SJCRH30 (cell line): Measurements from ENCODE around the gene FBXW12. TPM values are rescaled to one million over a fixed set of nuclear protein-coding genes. Genes with fewer than 3 reads are reported as not detected.

Experiments
- DNase-seq, 2 experiments: peaks; one replicate each; pipeline ENCODE4 v3.0.0-alpha.2; 2015 to 2020
- H3K27ac ChIP-seq: fragments of 250-450 bp; sonication (Bioruptor Pico); 2 replicates; pipeline ENCODE4 v1.5.1; 2020; ENCODE audit warnings: mild to moderate bottlenecking, moderate library complexity
- H3K27me3 ChIP-seq: fragments of 250-450 bp; sonication (Bioruptor Pico); 2 replicates; pipeline ENCODE4 v1.5.1; 2020; ENCODE audit warnings: mild to moderate bottlenecking, moderate library complexity
- H3K36me3 ChIP-seq: fragments of 250-450 bp; sonication (Bioruptor Pico); 2 replicates; pipeline ENCODE4 v1.5.1; 2020; ENCODE audit warnings: mild to moderate bottlenecking, moderate library complexity
- H3K4me1 ChIP-seq: fragments of 250-450 bp; sonication (Bioruptor Pico); 2 replicates; pipeline ENCODE4 v1.5.1; 2020; ENCODE audit warnings: mild to moderate bottlenecking, moderate library complexity
- H3K4me3 ChIP-seq: fragments of 250-450 bp; sonication (Bioruptor Pico); 2 replicates; pipeline ENCODE4 v1.5.1; 2020; ENCODE audit warnings: mild to moderate bottlenecking, moderate library complexity
- H3K9me3 ChIP-seq: fragments of 250-450 bp; sonication (Bioruptor Pico); replicated peaks from 2 replicates; pipeline ENCODE4 v1.5.1; 2020; ENCODE audit warnings: mild to moderate bottlenecking, moderate library complexity
- total RNA-seq: library from RNA; depleted of rRNA; stranded (reverse); fragments of >200 nt; shearing (Covaris generic); gene quantifications from 2 replicates; pipeline ENCODE4 v1.2.3, GENCODE V29; 2014; rRNA removed

The FBXW12 gene
- total RNA-seq, 1 experiment from 2014 or later, result 0.30 TPM

DNA sequence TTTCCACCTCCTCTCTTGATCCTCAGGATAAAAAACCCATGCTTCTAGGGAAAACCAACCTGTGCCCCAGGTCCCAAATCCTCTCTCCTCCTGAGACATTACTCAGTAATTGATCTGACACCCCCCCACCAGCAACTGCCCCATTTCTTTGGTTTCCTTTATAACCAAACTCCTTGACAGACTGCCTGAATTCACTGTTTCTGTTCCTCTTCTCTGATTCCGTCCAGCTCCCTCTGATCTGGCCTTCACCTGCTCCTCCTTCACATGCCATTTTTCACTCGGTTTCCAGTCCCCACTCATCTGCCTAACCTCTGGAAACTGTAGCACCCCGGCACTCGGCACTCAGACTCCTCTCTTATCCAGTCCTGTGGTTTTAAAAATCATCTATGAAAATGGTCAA is 65.8 kb downstream of the FBXW12 start:
- no peak overlapping the region for H3K27ac ChIP-seq
- H3K4me1 ChIP-seq, result peaks cover 6% of the 10 kb centered on the region; the same call in 1 of the 2 replicates
- H3K36me3 ChIP-seq, result peaks cover 9% of the 10 kb centered on the region
- H3K27me3 ChIP-seq, result no peaks in the 10 kb centered on the region
- H3K9me3 ChIP-seq, result no peaks in the 10 kb centered on the region
- DNase-seq, result no peak
- H3K4me3 ChIP-seq, result no peak overlapping the region

GRCh38 chr3:48439820-48440589 is 68.0 kb downstream of the FBXW12 start, which contains the start of the genes CCDC51 and TMA7:
Gene CCDC51, minus strand, starts transcription at chr3:48440119. Its CDS starts 4,991 bp downstream, at chr3:48435128.
Gene TMA7, plus strand, starts transcription at chr3:48440257. Its CDS starts 40 bp downstream, at chr3:48440297.
- Histone ChIP-seq H3K9me3 (no peaks in the 10 kb centered on the region), H3K27me3 (no peaks in the 10 kb centered on the region), H3K4me3 (peak within 1 kb of the TSS; percentile 67), H3K27ac (peak within 1 kb of the TSS; percentile 50; the same call in 1 of the 2 replicates), H3K4me1 (peaks cover 6% of the 10 kb centered on the region; the same call in 1 of the 2 replicates), H3K36me3 (peaks cover 22% of the 10 kb centered on the region)
- peak; percentile 97 for DNase-seq

- peaks cover 22% of the 10 kb centered on the region for H3K36me3 ChIP-seq
- H3K4me1 ChIP-seq, result peaks cover 6% of the 10 kb centered on the region; the same call in 1 of the 2 replicates
- no peaks in the 10 kb centered on the region for H3K9me3 ChIP-seq
- peak overlapping the region; percentile 50; the same call in 1 of the 2 replicates for H3K27ac ChIP-seq
- no peaks in the 10 kb centered on the region for H3K27me3 ChIP-seq
- H3K4me3 ChIP-seq, result peak overlapping the region; percentile 67
- peak in 1 of 2 experiments; percentile 32 for DNase-seq
Observed at GRCh38 chr3:48440590-48440958, 68.6 kb downstream of the FBXW12 start.

DNA sequence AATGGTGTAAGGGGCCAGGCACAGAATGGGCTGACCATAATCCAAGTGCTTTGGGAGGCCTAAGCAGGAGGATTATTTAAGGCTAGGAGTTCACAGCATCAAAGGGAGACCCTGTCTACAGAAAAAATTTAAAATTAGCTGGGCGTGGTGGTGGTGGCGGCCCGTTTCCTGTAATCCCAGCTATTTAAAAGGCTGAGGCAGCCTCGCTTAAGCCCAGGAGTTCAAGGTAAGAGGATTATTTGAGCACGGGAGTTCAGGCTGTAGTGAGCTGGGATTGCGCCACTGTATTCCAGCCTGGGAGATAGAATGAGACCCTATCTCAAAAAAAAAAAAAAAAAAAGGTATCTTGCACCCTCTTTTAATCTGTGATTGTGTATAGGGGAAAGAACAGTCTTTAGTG is 69.9 kb downstream of the FBXW12 start:
- Histone ChIP-seq H3K27me3 (no peaks in the 10 kb centered on the region), H3K4me1 (peaks cover 6% of the 10 kb centered on the region; the same call in 1 of the 2 replicates), H3K9me3 (no peaks in the 10 kb centered on the region), H3K36me3 (peaks cover 22% of the 10 kb centered on the region), H3K4me3 (no peak overlapping the region), H3K27ac (no peak overlapping the region)
- no peak for DNase-seq

Other genes with a start within 250 kb of the FBXW12 start
- gene CDC25A, start 183.8 kb upstream of the FBXW12 start, total RNA-seq, result 83.1 and 92.0 TPM in 2 replicates
- gene CAMP, start 148.7 kb upstream of the FBXW12 start, total RNA-seq, result 0.45 and 0.48 TPM in 2 replicates
- 9.8 and 9.9 TPM in 2 replicates for gene ZNF589, start 131.1 kb upstream of the FBXW12 start, total RNA-seq
- 28.2 and 30.9 TPM in 2 replicates for gene NME6, start 70.9 kb upstream of the FBXW12 start, total RNA-seq
- gene SPINK8, start 38.6 kb upstream of the FBXW12 start, total RNA-seq, result not detected in 2 replicates
- 23.4 and 45.0 TPM in 2 replicates for gene PLXNB1, start 57.9 kb downstream of the FBXW12 start, total RNA-seq
- gene CCDC51, start 67.9 kb downstream of the FBXW12 start, total RNA-seq, result 11.3 and 12.0 TPM in 2 replicates
- gene TMA7, start 68.0 kb downstream of the FBXW12 start, total RNA-seq, result 491 and 498 TPM in 2 replicates
- 12.4 and 12.8 TPM in 2 replicates for gene ATRIP, start 74.5 kb downstream of the FBXW12 start, total RNA-seq
- gene SHISA5, start 132.0 kb downstream of the FBXW12 start, total RNA-seq, result 74.9 and 78.1 TPM in 2 replicates
- gene PFKFB4, start 184.6 kb downstream of the FBXW12 start, total RNA-seq, result 8.0 and 8.3 TPM in 2 replicates
- gene UCN2, start 191.6 kb downstream of the FBXW12 start, total RNA-seq, result 0.14 TPM in 1 of 2 replicates, not detected in the other
- 1.5 and 2.0 TPM in 2 replicates for gene COL7A1, start 223.1 kb downstream of the FBXW12 start, total RNA-seq
- 137 and 162 TPM in 2 replicates for gene UQCRC1, start 237.4 kb downstream of the FBXW12 start, total RNA-seq
- not detected in 2 replicates for gene TMEM89, start 249.6 kb downstream of the FBXW12 start, total RNA-seq